Bone marrow (tissue), 2 donors: ENCODE results near the gene C10orf90.

ENCODE experiments used
- DNase-seq, 2 donors: peaks; one replicate each; lab custom pipeline; 2025; lab: John Stamatoyannopoulos, UW

C10orf90 gene

DNA sequence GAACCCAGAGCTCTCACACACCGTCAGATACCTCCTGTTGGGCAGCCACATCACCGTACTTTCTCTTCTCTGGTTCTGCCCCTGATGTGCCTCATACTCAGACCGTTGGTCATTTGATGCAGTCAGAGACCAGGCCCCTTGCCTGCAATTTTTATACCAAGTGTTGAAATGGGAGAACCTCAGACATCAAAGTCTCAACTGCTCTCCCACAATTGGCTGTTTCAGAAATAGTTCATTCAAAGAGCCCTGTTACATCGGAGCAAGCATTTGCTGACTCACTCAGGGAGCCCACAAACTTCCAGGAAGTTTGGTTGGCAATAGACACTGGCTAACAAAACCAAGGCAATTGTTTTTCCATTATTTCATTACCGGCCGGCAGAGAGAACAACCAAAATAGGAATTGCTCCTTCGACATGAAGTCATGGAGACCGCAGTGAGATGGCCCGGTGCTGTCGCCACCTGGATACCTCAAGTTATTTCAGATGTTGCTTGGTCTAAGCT lies 248.7 kb downstream of the C10orf90 start:
- DNase-seq: no peak

DNA sequence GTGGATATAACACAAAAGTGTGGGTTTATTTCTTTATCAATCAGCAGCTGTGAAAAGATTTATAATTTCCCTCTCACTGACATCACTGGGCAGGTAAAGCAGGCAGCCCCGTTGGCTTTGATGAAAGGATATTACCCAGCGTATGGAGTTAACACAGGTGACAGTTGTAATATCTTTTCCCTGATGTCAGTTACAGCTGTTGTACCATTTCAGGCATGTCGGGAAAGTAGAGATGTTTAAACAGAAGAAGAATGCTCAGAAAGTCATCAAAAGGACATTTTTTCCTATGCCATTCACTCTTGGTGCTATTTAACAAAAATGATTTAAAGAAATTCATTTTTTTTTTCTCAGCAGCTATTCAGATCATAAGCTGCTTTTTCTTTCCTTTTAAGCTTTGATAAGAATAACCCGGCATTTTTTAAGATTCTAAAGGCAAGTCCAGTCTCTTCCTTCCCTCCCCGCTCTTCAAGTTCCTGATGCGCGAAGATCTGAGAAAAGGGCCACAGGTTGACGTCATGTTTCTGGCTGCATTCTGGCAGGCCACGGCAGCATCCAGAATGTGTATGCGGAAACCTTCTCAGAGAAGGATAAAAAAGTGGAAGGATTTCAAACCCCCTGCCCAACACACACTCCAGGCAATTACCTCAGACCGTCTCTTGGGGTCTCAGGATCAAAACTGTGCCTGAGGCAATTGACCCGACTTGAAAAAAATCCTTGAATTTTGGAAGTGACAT lies 249.8 kb downstream of the C10orf90 start:
- DNase-seq: no peak

DNA sequence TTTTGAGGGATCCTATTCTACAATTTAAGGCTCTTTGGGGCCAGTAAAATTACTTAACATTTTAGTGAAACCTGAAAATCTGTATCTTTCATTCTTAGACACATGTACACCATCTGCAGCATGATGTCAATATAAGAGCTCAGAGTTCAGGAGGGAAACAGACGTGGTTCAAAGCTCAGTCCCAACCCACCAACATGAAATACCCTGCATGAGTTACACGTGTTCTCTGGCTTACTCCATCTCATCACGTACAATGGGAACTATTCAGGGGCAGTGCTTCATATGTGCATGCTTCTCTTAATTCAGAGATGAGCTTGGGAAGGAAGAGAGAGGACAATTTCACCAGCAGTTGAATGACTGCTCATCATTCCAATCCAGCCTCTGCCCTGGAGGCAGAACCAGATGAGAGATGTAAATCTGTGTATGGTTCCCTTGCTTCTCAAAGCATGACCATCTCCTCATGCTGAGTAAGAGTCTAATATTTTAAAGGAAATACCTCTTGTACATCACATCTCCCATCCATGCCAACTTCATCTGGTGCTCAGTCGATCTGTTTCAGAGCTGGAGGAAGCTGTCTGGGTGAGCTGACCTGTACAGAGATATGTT lies 253.2 kb downstream of the C10orf90 start:
- DNase-seq: no peak

GRCh38 chr10:126409821-126410220 lies 260.7 kb downstream of the C10orf90 start:
- DNase-seq: no peak

GRCh38 chr10:126408953-126409641 lies 261.4 kb downstream of the C10orf90 start:
- no peak for DNase-seq

- DNase-seq: no peak
Measured at GRCh38 chr10:126407831-126408230, 262.7 kb downstream of the C10orf90 start.

GRCh38 chr10:126405239-126405775 lies 265.2 kb downstream of the C10orf90 start:
- no peak for DNase-seq

- DNase-seq: no peak
Measured at GRCh38 chr10:126402721-126403695, 267.5 kb downstream of the C10orf90 start.

GRCh38 chr10:126400641-126401040 lies 269.9 kb downstream of the C10orf90 start:
- DNase-seq: no peak

GRCh38 chr10:126398924-126399323 lies 271.6 kb downstream of the C10orf90 start:
- DNase-seq: no peak

DNA sequence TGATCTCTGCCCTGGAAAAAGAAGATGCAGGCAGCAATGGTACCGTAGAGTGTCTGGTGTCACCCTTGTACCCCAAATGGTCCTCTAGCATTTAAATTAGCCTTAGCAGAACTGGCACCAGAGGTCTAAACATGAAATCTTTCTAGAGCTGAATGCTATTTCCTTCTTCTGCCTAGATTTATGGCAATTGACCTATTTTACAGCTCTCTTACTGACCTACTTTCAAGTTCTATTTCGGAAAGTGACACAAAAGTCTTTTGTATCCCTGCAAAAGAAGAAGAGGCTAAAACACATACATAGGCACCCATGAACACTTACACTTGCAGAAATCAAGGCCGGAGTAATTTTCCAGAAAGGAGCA lies 272.1 kb downstream of the C10orf90 start:
- DNase-seq: no peak

- no peak for DNase-seq
Measured at GRCh38 chr10:126397640-126398382, 272.7 kb downstream of the C10orf90 start.

- DNase-seq: no peak
Measured at GRCh38 chr10:126397156-126397555, 273.3 kb downstream of the C10orf90 start.

- no peak for DNase-seq
Measured at GRCh38 chr10:126394948-126395347, 275.5 kb downstream of the C10orf90 start.

DNA sequence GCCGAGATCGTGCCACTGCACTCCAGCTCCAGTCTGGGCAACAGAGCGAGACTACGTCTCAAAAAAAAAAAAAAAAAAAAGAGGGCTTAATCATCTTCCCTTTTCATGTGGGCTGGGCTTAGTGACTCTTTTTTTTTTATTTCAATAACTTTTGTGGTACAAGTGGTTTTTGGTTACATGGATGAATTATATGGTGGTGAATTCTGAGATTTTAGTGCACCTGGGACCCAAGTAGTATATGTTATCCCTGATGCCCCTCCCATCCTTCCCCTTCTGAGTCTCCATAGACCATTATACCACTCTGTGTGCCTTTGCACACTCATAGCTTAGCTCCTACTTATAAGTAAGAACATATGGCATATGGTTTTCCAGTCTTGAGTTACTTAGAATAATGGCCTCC lies 277.4 kb downstream of the C10orf90 start:
- no peak for DNase-seq

GRCh38 chr10:126392469-126392868 lies 278.0 kb downstream of the C10orf90 start:
- no peak for DNase-seq

GRCh38 chr10:126392068-126392467 lies 278.4 kb downstream of the C10orf90 start:
- DNase-seq: no peak

DNA sequence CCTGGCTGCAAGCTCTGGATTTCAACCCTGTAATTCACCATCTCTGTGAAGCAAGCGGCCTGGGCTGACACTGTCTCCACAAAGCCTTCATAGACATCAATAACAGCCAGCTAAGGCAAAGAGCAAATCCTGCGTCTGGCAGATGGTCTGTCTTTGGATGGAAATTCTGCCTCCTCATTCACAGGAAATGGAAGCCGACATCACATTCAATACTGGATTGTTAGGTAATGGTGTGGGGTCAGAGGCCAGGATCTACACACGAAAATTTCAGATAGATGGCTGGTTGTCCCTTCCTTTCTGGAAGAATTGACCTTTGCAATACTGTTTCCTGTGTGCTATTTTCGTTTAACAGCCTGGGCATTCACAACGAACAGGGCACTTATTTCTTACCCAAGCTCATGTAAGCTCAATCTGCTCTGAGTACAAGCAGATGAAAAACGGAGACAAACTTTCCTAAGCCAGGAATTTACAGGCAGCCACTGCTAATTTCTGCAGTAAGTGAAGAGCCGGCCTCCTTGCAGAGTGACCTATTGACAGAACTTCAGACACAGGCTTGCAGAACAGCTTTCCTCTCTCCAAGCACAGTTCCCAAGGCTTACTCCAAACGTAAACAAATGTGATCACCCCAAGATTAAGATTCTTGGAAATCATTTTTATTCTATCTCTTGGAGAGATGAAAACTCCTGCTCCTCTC lies 279.2 kb downstream of the C10orf90 start:
- DNase-seq: no peak

DNA sequence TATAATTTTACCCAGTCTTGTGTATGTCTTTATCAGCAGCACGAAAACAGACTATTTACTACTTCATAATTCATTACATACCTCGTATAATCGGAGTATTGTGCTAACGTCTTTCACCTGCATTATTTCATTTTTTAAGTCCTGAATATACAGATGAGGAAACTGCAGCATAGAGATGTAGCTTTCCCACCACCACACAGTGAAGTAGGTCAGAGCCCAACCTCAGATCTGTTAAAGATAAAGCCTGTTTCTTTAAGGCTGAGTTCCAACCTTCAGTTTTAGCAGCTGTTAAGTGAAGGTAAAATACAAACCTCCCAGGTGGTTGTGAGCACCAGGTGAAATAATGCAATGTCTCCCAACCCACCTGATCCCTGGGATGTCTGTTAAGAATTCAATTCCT lies 280.2 kb downstream of the C10orf90 start:
- no peak for DNase-seq
